HG03175 (cell line): ENCODE measurements around the gene MT1X.
"Not testable (repeated sequence)": the region's sequence is repeated elsewhere in the genome, so short reads cannot be mapped to it uniquely, and the experiment has no call there.

Source experiments
- ATAC-seq: cut with Tn5 transposase; IDR thresholded peaks from one replicate; pipeline ENCODE4 v1.9.1; 2021; ENCODE audit warnings: mild to moderate bottlenecking, moderate library complexity; ENCODE audit not compliant: unreplicated experiment

Gene MT1X

GRCh38 chr16:56708525-56709442, 26.5 kb downstream of the MT1X start:
- ATAC-seq: no peak

- no peak for ATAC-seq
Observed at GRCh38 chr16:56709443-56710040, 27.3 kb downstream of the MT1X start.

- ATAC-seq: no peak
Observed at GRCh38 chr16:56710181-56710737, 28.0 kb downstream of the MT1X start.

GRCh38 chr16:56711862-56712261, 29.6 kb downstream of the MT1X start:
- ATAC-seq: no peak

GRCh38 chr16:56713794-56714193, 31.5 kb downstream of the MT1X start:
- ATAC-seq: no peak

GRCh38 chr16:56715126-56715525, 32.9 kb downstream of the MT1X start:
- ATAC-seq: no peak

- ATAC-seq: no peak
Observed at GRCh38 chr16:56716761-56717160, 34.5 kb downstream of the MT1X start.

- ATAC-seq: not testable (repeated sequence)
Observed at GRCh38 chr16:56717532-56717931, 35.3 kb downstream of the MT1X start.

- ATAC-seq: no peak
Observed at GRCh38 chr16:56722200-56722842, 40.1 kb downstream of the MT1X start.

- no peak for ATAC-seq
Observed at GRCh38 chr16:56724191-56724590, 41.9 kb downstream of the MT1X start.

GRCh38 chr16:56726283-56726682, 44.0 kb downstream of the MT1X start:
- no peak for ATAC-seq

GRCh38 chr16:56726926-56727325, 44.7 kb downstream of the MT1X start:
- no peak for ATAC-seq

- no peak for ATAC-seq
Observed at GRCh38 chr16:56728027-56728426, 45.8 kb downstream of the MT1X start.

GRCh38 chr16:56728980-56729734, 46.9 kb downstream of the MT1X start:
- ATAC-seq: no peak

- ATAC-seq: peak; percentile 90
Observed at GRCh38 chr16:56729735-56730662, 47.7 kb downstream of the MT1X start, which contains the start of gene NUP93. Gene NUP93 (plus strand): TSS chr16:56730129. CDS start chr16:56748248, 18,119 bp downstream.

- ATAC-seq: no peak
Observed at GRCh38 chr16:56732366-56732765, 50.1 kb downstream of the MT1X start.

- no peak for ATAC-seq
Observed at GRCh38 chr16:56732832-56733231, 50.6 kb downstream of the MT1X start.
